GM18519 (cell line): ENCODE measurements around the gene SGCG.
"Not testable (repeated sequence)": the region's sequence is repeated elsewhere in the genome, so short reads cannot be mapped to it uniquely, and the experiment has no call there.

ENCODE experiments used
- ATAC-seq: cut with Tn5 transposase; IDR thresholded peaks from one replicate; pipeline ENCODE4 v1.9.1; 2021; ENCODE audit warnings: mild to moderate bottlenecking, moderate library complexity; ENCODE audit not compliant: unreplicated experiment, low FRiP score

SGCG gene

GRCh38 chr13:23180711-23181110 lies at the start of gene SGCG:
Gene SGCG, plus strand, starts transcription at chr13:23180979. Its CDS starts 22,716 bp downstream, at chr13:23203695.
- no peak for ATAC-seq

- ATAC-seq, result no peak
These were observed 46.2 kb upstream of the SGCG start for GRCh38 chr13:23134542-23134941.

- no peak for ATAC-seq
These were observed 40.3 kb upstream of the SGCG start for GRCh38 chr13:23140492-23140891.

GRCh38 chr13:23141964-23142363 lies 38.8 kb upstream of the SGCG start:
- no peak for ATAC-seq

- ATAC-seq, result not testable (repeated sequence)
These were observed 38.2 kb upstream of the SGCG start for GRCh38 chr13:23142607-23143006.

GRCh38 chr13:23144431-23144830 lies 36.3 kb upstream of the SGCG start:
- ATAC-seq, result no peak

GRCh38 chr13:23146006-23146405 lies 34.8 kb upstream of the SGCG start:
- ATAC-seq, result no peak

GRCh38 chr13:23146811-23147625 lies 33.8 kb upstream of the SGCG start:
- ATAC-seq, result no peak

GRCh38 chr13:23147827-23148226 lies 33.0 kb upstream of the SGCG start:
- no peak for ATAC-seq

- no peak for ATAC-seq
These were observed 23.0 kb upstream of the SGCG start for GRCh38 chr13:23157781-23158180.

- no peak for ATAC-seq
These were observed 21.5 kb upstream of the SGCG start for GRCh38 chr13:23159205-23159759.

- no peak for ATAC-seq
These were observed 20.8 kb upstream of the SGCG start for GRCh38 chr13:23159760-23160637.

GRCh38 chr13:23160638-23161480 lies 19.9 kb upstream of the SGCG start:
- ATAC-seq, result no peak

- ATAC-seq, result no peak
These were observed 19.3 kb upstream of the SGCG start for GRCh38 chr13:23161481-23161825.

GRCh38 chr13:23175920-23176319 lies 4.9 kb upstream of the SGCG start:
- ATAC-seq, result no peak

GRCh38 chr13:23182142-23182541 lies 1.4 kb downstream of the SGCG start:
- ATAC-seq, result no peak

- no peak for ATAC-seq
These were observed 2.5 kb downstream of the SGCG start for GRCh38 chr13:23183292-23183691.

- ATAC-seq, result no peak
These were observed 4.8 kb downstream of the SGCG start for GRCh38 chr13:23185542-23185941.

- ATAC-seq, result no peak
These were observed 21.1 kb downstream of the SGCG start for GRCh38 chr13:23201870-23202269.

GRCh38 chr13:23202383-23202782 lies 21.6 kb downstream of the SGCG start:
- no peak for ATAC-seq
